Esophagus muscularis mucosa (tissue), 4 donors: Measurements from ENCODE around the gene SHC2. TPM values are rescaled to one million over a fixed set of nuclear protein-coding genes. Genes with fewer than 3 reads are reported as not detected.

Source experiments
- DNase-seq: peaks from one replicate; pipeline ENCODE4 v3.0.0-alpha.2; 2017; ENCODE audit errors: extremely low spot score
- H3K27ac ChIP-seq, 4 donors: fragments of 200-600 bp; sonication (generic); replicated peaks in 1 of 4; 1 replicate in 3 of 4; 2 replicates in 1 of 4; pipeline ENCODE4 v1.5.1; 2016 to 2019; ENCODE audit warnings: mild to moderate bottlenecking in 1 of 4
- H3K27me3 ChIP-seq, 4 donors: fragments of 200-600 bp; sonication (generic); one replicate each; pipeline versions ENCODE4 v1.5.1 to v1.6.0; 2016 to 2019
- H3K36me3 ChIP-seq, 4 donors: fragments of 200-600 bp; sonication (generic); one replicate each; pipeline ENCODE4 v1.5.1; 2016 to 2019
- H3K4me1 ChIP-seq, 4 donors: fragments of 200-600 bp; sonication (generic); one replicate each; pipeline ENCODE4 v1.5.1; 2016 to 2019
- H3K4me3 ChIP-seq, 4 donors: fragments of 200-600 bp; sonication (generic); 1 replicate in 2 of 4; 2 replicates in 2 of 4; pipeline ENCODE4 v1.5.1; 2016 to 2019; ENCODE audit warnings: mild to moderate bottlenecking in 4 of 4, moderate library complexity in 1 of 4
- H3K9me3 ChIP-seq, 4 donors: fragments of 200-600 bp; sonication (generic); 1 replicate in 3 of 4; 2 replicates in 1 of 4; pipeline ENCODE4 v1.5.1; 2016 to 2019
- EP300 ChIP-seq: sonication (generic); formaldehyde crosslinking; IDR thresholded peaks from one replicate; pipeline ENCODE4 v1.6.1; 2017; ENCODE audit warnings: antibody characterized with exemption
- POLR2A ChIP-seq: fragments of 450-650 bp; IDR thresholded peaks from one replicate; pipeline ENCODE4 v1.6.1; 2017; ENCODE audit warnings: antibody characterized with exemption, moderate library complexity, mild to moderate bottlenecking, low read depth
- POLR2AphosphoS5 ChIP-seq, 2 donors: sonication (generic); formaldehyde crosslinking; IDR thresholded peaks; one replicate each; pipeline ENCODE4 v1.6.1; 2017; ENCODE audit warnings: antibody characterized with exemption in 2 of 2
- WGBS: methylation state at CpG from one replicate; pipeline ENCODE4 v1.1.5; 2018; 5-methylcytosine and 5-hydroxymethylcytosine counted together
- intact Hi-C: fragments of 100-400 bp; cut with DNase I; formaldehyde crosslinking; loops from one replicate; pipeline ENCODE4 v1.15.1; 2023
- total RNA-seq, 4 donors: library from RNA; depleted of rRNA; stranded (reverse); fragments of >200 nt; gene quantifications; one replicate each; pipeline versions ENCODE4 v1.1.0 to v1.2.1, GENCODE V29; 2016
- TF ChIP-seq, protein P1 (sequence below), 3 experiments: fragments of 200-600 bp in 2 of 3; fragments of 450-650 bp in 1 of 3; sonication (generic) in 2 of 3; IDR thresholded peaks; one replicate each; pipeline ENCODE4 v1.5.1; 2017 to 2019; ENCODE audit warnings: antibody characterized with exemption in 3 of 3, mild to moderate bottlenecking in 2 of 3, moderate library complexity in 1 of 3

The SHC2 gene, protein sequence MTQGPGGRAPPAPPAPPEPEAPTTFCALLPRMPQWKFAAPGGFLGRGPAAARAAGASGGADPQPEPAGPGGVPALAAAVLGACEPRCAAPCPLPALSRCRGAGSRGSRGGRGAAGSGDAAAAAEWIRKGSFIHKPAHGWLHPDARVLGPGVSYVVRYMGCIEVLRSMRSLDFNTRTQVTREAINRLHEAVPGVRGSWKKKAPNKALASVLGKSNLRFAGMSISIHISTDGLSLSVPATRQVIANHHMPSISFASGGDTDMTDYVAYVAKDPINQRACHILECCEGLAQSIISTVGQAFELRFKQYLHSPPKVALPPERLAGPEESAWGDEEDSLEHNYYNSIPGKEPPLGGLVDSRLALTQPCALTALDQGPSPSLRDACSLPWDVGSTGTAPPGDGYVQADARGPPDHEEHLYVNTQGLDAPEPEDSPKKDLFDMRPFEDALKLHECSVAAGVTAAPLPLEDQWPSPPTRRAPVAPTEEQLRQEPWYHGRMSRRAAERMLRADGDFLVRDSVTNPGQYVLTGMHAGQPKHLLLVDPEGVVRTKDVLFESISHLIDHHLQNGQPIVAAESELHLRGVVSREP
- total RNA-seq: 10 to 100 TPM; 11.2 to 35.6 (median 18.7) TPM

DNA sequence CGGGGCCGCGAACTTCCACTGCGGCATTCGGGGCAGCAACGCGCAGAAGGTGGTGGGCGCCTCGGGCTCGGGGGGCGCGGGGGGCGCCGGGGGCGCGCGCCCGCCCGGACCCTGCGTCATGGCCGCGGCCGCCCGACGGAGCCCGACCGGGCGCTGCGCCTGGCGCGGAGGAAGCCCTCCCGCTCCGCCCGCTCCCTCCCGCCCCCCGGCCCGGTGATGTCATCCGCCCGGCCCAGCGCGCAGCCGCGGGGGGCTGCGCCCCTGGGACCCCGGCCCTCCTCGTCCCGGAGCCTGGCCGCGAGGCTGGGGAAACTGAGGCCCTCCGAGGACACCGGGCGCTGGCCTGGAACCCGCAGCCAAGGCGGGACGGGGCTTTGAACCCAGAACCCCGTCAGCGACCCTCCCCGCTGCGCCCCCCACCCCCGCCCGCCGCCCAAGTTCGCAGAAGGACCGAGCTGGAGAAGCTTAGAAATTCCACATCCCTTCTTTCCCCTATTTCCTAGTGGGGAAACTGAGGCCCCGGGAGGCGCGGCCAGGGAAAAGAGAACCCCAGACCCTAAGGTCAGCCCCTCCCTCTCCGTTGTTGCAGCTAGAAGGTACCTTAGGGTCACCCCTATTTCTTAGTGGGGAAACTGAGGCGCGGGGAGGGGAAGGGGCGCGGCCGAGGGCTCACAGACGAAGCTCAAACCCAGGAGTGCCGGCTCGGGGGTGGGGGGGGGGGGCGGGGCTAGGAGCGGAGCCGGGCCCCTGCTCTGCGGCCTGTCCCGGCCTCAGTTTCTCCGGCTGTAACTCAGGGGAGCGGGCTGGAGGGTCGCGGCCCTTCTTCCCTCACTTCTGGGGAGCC, at the start of gene SHC2:
Gene SHC2 (minus strand): TSS at position 157 of the 844 bp plus-strand sequence. CDS start 37 bp downstream, at position 120.
- H3K36me3 ChIP-seq: peaks cover 0 to 5% (median 0%) of the 10 kb centered on the region in 4 donors
- peaks cover 0 to 23% (median 0%) of the 10 kb centered on the region in 4 donors for H3K27me3 ChIP-seq
- no peaks in the 10 kb centered on the region for H3K9me3 ChIP-seq
- TF ChIP-seq POLR2AphosphoS5 (IDR thresholded peaks at IDR 0.05): peak in 1 of 2 donors; percentile 59
- TF ChIP-seq, protein P1, sequence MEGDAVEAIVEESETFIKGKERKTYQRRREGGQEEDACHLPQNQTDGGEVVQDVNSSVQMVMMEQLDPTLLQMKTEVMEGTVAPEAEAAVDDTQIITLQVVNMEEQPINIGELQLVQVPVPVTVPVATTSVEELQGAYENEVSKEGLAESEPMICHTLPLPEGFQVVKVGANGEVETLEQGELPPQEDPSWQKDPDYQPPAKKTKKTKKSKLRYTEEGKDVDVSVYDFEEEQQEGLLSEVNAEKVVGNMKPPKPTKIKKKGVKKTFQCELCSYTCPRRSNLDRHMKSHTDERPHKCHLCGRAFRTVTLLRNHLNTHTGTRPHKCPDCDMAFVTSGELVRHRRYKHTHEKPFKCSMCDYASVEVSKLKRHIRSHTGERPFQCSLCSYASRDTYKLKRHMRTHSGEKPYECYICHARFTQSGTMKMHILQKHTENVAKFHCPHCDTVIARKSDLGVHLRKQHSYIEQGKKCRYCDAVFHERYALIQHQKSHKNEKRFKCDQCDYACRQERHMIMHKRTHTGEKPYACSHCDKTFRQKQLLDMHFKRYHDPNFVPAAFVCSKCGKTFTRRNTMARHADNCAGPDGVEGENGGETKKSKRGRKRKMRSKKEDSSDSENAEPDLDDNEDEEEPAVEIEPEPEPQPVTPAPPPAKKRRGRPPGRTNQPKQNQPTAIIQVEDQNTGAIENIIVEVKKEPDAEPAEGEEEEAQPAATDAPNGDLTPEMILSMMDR (IDR thresholded peaks at IDR 0.05): no peak
- H3K27ac ChIP-seq: peak within 1 kb of the TSS; percentile 76 to 84 (median 82)
- peaks cover 12 to 32% (median 27%) of the 10 kb centered on the region in 4 donors for H3K4me1 ChIP-seq
- intact Hi-C loops: no loop called here
- H3K4me3 ChIP-seq: peak within 1 kb of the TSS; percentile 76 to 79 (median 78)
- WGBS: 0% methylated on average over 6 of the region's 85 CpGs
- DNase-seq: no peak

DNA sequence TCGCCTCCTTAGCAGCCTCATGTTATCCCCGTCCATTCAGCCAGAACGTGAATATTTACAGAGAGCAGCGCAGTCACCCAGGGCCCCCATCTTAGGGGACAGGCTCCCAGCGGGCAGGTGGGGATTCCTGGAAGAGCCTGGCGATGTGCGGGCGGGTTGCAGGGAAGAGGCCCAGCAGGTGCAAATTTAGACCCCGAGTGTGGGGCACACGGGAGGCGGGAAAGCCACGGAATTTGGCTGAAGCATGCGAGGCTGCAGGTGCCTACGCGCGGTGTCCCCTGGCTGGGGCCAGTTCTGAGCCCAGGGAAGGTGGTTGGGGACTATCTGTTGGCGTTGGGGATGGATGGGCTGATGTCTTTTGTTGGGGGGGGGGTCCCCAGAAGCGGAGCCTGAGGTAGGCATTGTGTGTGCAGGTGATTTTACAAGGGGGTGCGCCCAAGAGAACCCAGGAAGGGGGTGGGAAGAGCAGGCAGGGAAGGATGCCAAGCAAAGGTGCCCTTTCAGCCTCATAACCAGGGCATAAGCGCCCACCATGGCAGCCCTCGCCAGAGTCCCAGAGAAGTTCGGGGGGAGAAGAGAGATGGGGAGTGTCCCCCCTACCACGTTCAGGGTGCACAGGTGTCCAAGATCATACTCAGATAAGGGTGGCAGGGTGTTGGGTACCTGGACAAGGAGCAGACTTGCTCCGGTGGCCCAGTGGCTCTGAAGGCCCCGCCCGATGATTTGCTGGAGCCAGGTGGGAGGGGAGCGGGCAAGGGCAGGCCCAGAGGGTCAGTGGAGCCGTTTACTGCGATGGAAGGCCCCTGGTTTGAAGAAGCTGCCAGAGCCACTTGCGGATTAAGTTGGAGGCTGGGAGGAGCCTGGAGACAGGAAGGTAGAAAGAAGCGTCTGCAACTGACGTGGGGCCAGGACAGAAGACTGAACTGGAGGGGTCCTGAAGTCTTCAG, 47.6 kb upstream of the SHC2 start:
- Histone ChIP-seq H3K9me3 (no peaks in the 10 kb centered on the region), H3K4me1 (peaks cover 31 to 52% (median 40%) of the 10 kb centered on the region in 4 donors), H3K36me3 (peaks cover 0 to 11% (median 10%) of the 10 kb centered on the region in 4 donors), H3K27ac (peak overlapping the region in 3 of 4 donors; percentile 91 to 94 (median 91)), H3K4me3 (peak overlapping the region; percentile 73 to 100 (median 92)), H3K27me3 (no peaks in the 10 kb centered on the region)
- WGBS: 77% methylated on average over 23 of the region's 32 CpGs
- intact Hi-C loops: no loop called here
- TF ChIP-seq EP300 (no peak), POLR2A (no peak), POLR2AphosphoS5 (IDR thresholded peaks at IDR 0.05) (no peak)
- TF ChIP-seq, protein P1 (IDR thresholded peaks at IDR 0.05): no peak
- no peak for DNase-seq

DNA sequence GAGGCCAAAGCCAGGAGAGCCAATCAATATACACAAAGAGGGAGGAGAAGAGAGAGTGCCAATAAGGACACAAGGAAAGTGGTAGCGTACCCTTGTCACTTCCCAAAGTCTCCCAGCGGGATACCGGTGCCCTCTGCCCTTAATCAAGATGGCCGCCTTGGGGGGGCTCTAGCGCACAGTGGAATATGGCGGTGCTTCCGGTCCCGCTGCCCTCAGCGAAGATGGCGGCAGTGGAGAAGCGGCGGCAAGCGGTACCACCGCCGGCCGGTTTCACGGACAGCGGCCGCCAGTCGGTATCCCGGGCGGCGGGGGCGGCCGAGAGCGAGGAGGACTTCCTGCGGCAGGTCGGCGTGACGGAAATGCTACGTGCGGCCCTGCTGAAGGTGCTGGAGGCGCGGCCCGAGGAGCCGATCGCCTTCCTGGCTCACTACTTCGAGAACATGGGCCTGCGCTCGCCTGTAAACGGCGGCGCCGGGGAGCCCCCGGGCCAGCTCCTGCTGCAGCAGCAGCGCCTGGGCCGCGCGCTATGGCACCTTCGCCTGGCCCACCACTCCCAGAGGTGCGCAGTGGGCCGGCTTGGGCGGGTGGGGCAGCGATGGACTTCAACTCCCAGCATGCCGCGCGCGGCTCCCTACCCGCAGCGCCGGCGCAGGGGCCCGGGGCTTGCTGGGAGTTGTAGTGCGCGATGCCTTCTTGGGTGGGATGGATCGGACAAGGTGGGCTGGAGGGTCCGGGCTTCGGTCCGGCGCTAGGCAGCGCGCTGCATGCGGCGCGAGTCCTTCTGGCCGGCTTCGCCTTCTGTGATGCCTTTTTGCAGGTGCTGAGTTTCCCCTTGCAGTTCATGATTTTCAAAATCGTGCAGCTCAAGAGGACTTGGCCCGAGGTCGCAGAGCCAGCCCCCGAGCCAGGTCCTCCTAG, 46.7 kb upstream of the SHC2 start, which contains the start of gene TPGS1:
Gene TPGS1 (plus strand): TSS at position 212 of the 918 bp plus-strand sequence. CDS start 10 bp downstream, at position 222.
- DNase-seq: no peak
- Histone ChIP-seq H3K36me3 (peaks cover 0 to 11% (median 10%) of the 10 kb centered on the region in 4 donors), H3K4me1 (peaks cover 27 to 47% (median 40%) of the 10 kb centered on the region in 4 donors), H3K27ac (peak within 1 kb of the TSS; percentile 91 to 97 (median 92)), H3K27me3 (no peaks in the 10 kb centered on the region), H3K4me3 (peak within 1 kb of the TSS; percentile 73 to 100 (median 92)), H3K9me3 (no peaks in the 10 kb centered on the region)
- intact Hi-C loops: no loop called here
- TF ChIP-seq EP300: no peak
- TF ChIP-seq POLR2AphosphoS5 (IDR thresholded peaks at IDR 0.05): peak; percentile 66 to 73
- WGBS: 0% methylated on average over 18 of the region's 81 CpGs
